ENCODE data around the gene BCL11A.

BCL11A gene

DNA sequence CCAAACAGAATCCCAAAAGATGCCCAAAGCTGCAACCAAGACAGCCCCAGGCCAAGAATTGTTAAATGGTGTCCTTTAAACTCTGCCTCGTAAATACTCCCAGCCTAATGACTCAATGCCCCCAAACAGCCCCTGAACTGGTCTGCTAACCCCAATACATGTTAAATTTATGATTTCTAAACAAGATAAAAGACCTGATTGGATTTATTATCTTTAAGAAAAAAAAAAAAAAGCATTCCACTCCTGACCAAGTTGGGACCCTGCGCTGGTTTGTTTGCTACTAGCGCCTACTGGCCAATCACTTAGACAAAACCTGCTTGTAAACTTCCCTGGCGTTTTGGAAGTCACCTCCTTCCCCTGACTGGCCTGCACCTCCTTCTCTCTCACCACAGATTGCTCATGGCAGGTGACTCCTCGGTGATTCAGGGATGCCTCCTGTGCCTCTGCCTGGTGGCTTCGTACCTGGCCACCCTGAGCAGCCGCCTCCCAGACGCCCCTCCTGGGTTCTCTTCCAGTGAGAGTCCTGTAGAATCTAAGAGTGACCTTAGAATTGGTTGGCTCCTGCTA is 121.3 kb downstream of the BCL11A start:
- Histone ChIP-seq H3K4me3 (ENCODE audit: insufficient read depth, low read length, poor library complexity, severe bottlenecking) (no peak overlapping the region), H3K27ac (ENCODE audit: low read depth, low read length) (no peak overlapping the region), H4K20me1 (ENCODE audit: low read depth, low read length) (no peaks in the 10 kb centered on the region), H3F3A (ENCODE audit: insufficient read depth) (0 out of 2 replicates have a peak, but pooled peaks cover 1% of the 10 kb centered on the region), H3K27me3 (ENCODE audit: low read length) (no peaks in the 10 kb centered on the region), H3K79me2 (ENCODE audit: insufficient read depth, low read length) (no peaks in the 10 kb centered on the region), H3K4me2 (ENCODE audit: low read depth, low read length, poor library complexity, severe bottlenecking) (no peak overlapping the region), H2AFZ (ENCODE audit: low read depth, low read length, severe bottlenecking) (no peak overlapping the region), H3K9ac (ENCODE audit: low read length) (no peak overlapping the region), H3K9me3 (ENCODE audit: insufficient read depth, low read length) (no peaks in the 10 kb centered on the region), H3K9me2 (replicated peaks; ENCODE audit: insufficient read depth, low read length) (no peaks in the 10 kb centered on the region), H3K36me3 (ENCODE audit: low read length) (no peaks in the 10 kb centered on the region)
- no peak for TF ChIP-seq EZH2phosphoT487 (conservative IDR thresholded peaks at IDR 0.05; ENCODE audit: low read length)
- TF ChIP-seq, protein P1, sequence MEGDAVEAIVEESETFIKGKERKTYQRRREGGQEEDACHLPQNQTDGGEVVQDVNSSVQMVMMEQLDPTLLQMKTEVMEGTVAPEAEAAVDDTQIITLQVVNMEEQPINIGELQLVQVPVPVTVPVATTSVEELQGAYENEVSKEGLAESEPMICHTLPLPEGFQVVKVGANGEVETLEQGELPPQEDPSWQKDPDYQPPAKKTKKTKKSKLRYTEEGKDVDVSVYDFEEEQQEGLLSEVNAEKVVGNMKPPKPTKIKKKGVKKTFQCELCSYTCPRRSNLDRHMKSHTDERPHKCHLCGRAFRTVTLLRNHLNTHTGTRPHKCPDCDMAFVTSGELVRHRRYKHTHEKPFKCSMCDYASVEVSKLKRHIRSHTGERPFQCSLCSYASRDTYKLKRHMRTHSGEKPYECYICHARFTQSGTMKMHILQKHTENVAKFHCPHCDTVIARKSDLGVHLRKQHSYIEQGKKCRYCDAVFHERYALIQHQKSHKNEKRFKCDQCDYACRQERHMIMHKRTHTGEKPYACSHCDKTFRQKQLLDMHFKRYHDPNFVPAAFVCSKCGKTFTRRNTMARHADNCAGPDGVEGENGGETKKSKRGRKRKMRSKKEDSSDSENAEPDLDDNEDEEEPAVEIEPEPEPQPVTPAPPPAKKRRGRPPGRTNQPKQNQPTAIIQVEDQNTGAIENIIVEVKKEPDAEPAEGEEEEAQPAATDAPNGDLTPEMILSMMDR (IDR thresholded peaks at IDR 0.05; ENCODE audit: insufficient read depth, low read length, poor library complexity, severe bottlenecking) = no peak

DNA sequence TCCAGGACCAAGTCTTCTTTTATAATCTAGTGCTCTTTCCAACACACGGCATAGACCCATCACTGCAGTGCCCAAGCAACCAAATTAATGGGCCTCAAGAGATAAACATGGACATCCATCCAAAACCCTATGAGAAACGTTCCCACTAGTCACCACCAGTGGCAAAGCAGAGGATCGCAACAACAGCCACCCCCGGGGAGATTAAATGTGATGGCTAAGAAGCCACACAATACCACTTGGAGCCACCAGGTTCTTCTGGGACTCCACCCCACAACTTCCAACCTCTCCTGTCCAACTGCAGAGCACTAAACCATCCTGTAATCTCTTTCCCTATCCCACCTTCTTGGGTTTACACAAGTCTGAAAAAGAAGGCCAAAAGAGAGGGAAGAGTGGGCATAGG is 123.8 kb downstream of the BCL11A start:
- H3K36me3 ChIP-seq (ENCODE audit: low read length) = no peaks in the 10 kb centered on the region
- no peak overlapping the region for H3K4me3 ChIP-seq (ENCODE audit: insufficient read depth, low read length, poor library complexity, severe bottlenecking)
- no peaks in the 10 kb centered on the region for H3K9me2 ChIP-seq (replicated peaks; ENCODE audit: insufficient read depth, low read length)
- H3K9ac ChIP-seq (ENCODE audit: low read length) = no peak overlapping the region
- H3K79me2 ChIP-seq (ENCODE audit: insufficient read depth, low read length) = no peaks in the 10 kb centered on the region
- no peaks in the 10 kb centered on the region for H3F3A ChIP-seq (ENCODE audit: insufficient read depth)
- H3K27me3 ChIP-seq (ENCODE audit: low read length) = no peaks in the 10 kb centered on the region
- H2AFZ ChIP-seq (ENCODE audit: low read depth, low read length, severe bottlenecking) = no peak overlapping the region
- H4K20me1 ChIP-seq (ENCODE audit: low read depth, low read length) = no peaks in the 10 kb centered on the region
- no peak overlapping the region for H3K4me2 ChIP-seq (ENCODE audit: low read depth, low read length, poor library complexity, severe bottlenecking)
- TF ChIP-seq, protein P1 (IDR thresholded peaks at IDR 0.05; ENCODE audit: insufficient read depth, low read length, poor library complexity, severe bottlenecking) = no peak
- TF ChIP-seq EZH2phosphoT487 (conservative IDR thresholded peaks at IDR 0.05; ENCODE audit: low read length) = no peak
- H3K27ac ChIP-seq (ENCODE audit: low read depth, low read length) = no peak overlapping the region
- H3K9me3 ChIP-seq (ENCODE audit: insufficient read depth, low read length) = no peaks in the 10 kb centered on the region; the same call in 1 of the 2 replicates

DNA sequence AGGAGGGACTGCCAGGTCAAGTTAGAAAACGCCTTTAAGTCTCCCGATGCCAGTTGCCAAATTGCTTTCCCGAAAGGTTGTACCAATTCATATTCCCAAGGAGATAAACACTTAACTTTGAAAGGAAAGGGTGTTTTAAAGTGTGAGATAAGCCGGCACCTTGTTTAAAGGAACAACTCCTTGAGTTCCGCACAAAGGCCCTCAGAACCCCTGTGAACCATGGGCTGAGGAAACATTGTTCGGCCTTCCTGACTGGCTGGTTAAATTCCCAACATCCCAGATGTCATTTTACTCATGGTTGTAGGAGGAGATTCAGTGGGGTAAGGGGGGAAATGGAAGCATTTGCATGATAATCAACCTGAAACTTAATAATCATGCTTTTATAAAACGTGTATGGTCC is 126.6 kb downstream of the BCL11A start:
- Histone ChIP-seq H3K9ac (ENCODE audit: low read length) (no peak overlapping the region), H2AFZ (ENCODE audit: low read depth, low read length, severe bottlenecking) (no peak overlapping the region), H3K27me3 (ENCODE audit: low read length) (no peaks in the 10 kb centered on the region), H3K36me3 (ENCODE audit: low read length) (no peaks in the 10 kb centered on the region), H3K9me2 (replicated peaks; ENCODE audit: insufficient read depth, low read length) (no peaks in the 10 kb centered on the region), H3K9me3 (ENCODE audit: insufficient read depth, low read length) (no peaks in the 10 kb centered on the region; the same call in 1 of the 2 replicates), H3F3A (ENCODE audit: insufficient read depth) (no peaks in the 10 kb centered on the region), H3K4me2 (ENCODE audit: low read depth, low read length, poor library complexity, severe bottlenecking) (no peak overlapping the region), H3K27ac (ENCODE audit: low read depth, low read length) (no peak overlapping the region), H4K20me1 (ENCODE audit: low read depth, low read length) (no peaks in the 10 kb centered on the region), H3K79me2 (ENCODE audit: insufficient read depth, low read length) (no peaks in the 10 kb centered on the region), H3K4me3 (ENCODE audit: insufficient read depth, low read length, poor library complexity, severe bottlenecking) (no peak overlapping the region)
- TF ChIP-seq, protein P1 (IDR thresholded peaks at IDR 0.05; ENCODE audit: insufficient read depth, low read length, poor library complexity, severe bottlenecking) = no peak
- TF ChIP-seq EZH2phosphoT487 (conservative IDR thresholded peaks at IDR 0.05; ENCODE audit: low read length) = no peak

All from SU-DHL-6 (cell line).